ENCODE measurements around the gene CMIP.
A peak's percentile ranks its signal among the peaks of the same experiment; 100 is the strongest.

CMIP gene

DNA sequence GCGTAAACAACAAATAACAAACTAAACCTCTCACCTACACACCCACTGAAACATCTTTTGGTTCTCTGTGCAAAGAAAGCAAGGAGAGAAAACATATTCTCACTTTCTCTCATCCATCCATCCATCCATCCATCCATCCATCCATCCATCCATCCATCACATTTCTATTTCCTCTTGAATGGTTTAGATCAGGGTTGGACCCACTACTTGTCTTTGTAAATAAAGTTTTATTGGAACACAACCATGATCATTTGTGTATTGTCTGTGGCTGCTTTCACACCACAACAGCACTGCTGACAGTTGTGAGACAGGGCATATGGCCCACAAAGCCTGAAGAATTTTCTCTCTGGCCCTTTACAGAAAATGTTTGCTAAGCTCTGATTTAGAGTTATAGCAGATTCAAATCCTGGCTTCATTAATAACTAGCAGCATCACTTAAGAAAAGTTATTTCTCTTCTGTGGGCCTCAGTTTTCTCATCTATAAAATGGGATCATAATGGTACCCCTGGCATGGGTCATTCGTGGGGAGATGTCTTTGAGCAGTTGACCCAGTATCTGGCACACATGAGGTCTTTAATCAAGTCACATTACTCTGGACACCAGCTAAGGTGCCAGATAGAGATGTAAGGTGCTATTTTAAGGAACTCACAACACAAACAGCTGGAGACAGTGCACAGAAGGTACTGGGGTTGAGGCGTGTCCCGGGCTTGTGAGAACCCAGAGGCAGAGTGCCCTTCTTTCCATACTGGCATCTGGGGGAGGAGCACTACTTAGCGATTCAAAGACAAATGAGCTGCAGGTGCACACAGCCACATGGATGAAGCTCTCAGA, 146.3 kb downstream of the CMIP start:
- no peak for DNase-seq

DNA sequence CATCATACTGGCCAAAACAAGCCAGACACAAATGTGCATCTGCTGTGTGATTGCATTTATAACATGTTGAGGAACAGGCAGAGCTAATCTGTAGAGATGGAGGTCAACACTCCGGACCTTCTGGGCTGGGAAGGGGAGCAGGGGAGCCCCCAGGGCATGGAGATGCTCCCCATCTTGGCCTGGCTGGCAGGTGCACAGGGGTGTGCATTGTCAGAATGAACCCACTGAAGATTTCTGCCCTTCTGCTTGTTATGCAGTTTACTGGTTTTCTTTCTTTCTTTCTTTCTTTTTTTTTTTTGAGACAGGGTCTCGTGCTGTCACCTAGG, 146.9 kb downstream of the CMIP start:
- DNase-seq: no peak

DNA sequence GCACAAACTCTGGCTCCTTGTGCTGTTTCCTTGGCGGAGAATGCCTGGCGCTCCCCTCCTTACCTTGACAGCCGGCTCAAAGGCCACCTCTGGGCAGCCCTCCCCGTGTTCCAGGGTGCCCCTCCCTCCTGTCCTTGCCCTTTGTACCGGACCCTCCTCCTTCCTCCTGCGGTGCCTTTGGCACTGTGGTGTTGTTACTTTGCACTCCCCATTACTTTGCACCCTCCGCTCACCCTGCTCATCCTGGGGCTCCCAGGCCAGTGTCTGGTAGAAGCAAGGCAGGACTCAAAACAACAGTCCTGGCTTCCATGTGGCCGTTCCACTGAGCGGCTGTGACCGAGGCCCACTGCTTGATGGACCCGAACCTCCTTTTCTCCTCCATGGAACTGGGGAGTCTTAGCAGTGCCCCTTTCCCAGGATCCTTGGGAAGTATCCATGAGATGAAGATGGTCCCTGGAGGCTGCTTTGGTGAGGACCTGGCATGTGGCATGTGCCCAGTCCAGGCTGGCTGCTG, 147.8 kb downstream of the CMIP start:
- DNase-seq: no peak

DNA sequence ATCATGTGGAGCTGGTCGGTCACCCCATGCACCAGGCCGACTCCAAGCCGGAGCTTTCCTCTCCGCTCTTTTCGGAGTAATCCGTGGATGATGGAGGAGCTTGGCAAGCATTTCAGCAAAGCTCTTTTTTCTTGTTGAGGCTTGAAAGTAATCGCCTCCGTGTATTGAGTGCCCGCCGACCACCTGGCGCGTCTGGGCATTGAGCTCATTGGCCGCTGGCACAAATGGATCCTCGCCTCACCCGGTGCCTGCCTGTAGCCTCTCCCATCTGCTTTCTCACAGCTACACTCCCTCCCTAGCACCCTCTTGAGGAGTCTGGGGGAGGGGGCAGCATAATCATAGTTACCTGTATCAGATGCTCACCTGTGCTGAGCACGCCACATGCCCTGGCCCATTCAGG, 148.9 kb downstream of the CMIP start:
- DNase-seq: no peak

DNA sequence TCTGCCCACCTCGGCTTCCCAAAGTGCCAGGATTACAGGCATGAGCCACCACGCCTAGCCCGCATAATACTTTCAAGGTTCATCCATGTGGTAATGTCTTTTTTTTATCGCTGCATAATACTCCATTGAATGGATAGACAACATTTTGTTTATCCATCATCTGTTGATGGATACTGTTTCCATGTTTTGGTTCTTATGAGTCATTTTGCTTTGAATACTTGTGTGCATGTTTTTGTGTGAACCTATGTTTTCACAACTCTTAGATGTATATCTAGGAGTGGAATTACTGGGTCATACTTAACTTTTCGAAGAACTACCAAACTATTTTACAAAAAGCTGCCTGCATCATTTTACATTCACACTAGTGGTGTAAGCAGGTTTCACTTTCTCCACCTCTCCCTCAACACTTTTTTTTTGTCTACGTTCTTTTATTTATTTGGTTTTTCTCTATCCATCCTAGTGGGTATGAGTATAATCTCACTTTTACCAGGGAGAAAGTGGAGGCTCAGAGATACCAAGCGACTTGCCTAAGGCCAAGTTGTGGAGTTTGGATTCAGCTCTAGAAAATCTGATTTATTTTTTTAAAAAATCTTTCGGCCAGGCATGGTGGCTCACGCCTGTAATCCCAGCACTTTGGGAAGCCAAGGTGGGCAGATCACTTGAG, 151.2 kb downstream of the CMIP start:
- no peak for DNase-seq

DNA sequence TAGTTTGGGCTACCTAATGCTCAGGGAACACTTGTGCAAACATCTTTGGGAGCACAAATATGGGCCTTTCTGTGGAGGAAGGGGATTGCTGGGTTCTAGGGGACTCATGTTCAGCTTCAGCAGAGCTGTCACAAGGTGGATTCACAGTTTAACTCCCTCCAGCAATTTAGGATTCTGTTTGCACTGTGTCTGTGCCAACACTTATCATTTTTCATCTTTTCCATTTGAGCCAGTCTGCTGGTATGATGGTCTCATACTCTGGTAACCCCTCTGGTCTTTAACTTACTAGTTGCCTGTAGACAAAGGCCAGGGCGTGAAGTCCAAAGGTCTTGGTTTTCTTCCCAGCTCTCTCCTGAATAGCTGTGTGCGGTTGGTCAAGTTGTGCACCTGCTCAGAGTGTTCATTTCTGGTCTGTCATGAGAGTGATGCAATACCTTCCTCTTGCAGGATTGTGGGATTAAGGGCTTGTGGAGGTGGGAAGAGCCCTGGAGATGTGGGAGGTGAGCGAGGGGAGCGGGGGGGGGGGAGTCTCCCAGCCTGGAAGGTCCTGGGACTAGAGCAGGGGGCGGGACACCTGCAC, 152.6 kb downstream of the CMIP start:
- DNase-seq: no peak

DNA sequence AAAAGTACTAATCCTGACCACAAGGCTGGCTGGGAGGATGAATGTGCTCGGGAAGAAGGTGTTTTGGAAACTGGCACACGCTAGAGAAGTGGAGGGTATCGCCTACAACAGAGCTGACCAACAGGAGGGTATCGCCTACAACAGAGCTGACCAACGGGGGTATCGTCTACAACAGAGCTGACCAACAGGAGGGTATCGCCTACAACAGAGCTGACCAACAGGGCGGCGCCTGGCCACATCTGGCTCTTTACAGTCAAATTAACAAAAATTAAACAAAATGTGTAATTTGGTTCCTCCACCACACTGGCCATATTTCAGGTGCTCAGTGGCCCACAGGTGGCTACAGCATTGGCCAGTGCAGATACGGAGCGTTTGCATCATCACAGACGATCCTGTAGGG, 153.5 kb downstream of the CMIP start:
- DNase-seq: no peak

DNA sequence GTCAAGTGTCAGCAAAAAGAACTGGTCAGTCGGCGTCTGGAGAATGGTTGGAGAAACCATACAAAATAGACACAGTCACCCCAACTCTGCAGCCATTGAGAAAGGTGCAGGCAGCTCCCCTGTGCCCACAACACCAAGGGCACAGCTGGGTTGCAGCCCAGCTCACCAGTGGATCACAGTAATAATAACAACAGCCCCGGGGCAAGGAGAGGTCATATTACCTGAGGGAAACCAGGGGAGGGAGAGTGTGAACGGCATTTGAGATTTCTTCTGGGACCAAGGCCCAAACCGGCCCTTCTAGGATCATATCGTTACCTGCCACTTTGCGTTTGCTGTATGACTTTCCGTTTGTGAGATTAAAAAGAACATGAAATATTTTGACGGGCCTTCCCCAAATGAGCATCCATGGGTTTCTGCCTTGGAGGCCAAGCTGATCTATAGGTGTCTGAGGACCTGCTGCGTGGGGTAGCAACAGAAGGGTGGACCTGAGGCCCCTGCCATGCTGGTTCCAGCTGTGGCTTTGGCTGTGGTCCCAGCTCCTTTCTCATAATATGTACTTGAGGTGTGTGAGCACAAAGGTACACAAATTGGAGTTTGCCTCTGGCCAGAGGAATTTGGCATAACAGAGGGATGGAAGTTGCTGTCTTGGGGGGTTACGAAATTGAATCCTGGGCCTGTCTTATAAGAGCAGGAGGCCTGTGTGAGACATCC, 154.6 kb downstream of the CMIP start:
- peak; percentile 9 for DNase-seq

DNA sequence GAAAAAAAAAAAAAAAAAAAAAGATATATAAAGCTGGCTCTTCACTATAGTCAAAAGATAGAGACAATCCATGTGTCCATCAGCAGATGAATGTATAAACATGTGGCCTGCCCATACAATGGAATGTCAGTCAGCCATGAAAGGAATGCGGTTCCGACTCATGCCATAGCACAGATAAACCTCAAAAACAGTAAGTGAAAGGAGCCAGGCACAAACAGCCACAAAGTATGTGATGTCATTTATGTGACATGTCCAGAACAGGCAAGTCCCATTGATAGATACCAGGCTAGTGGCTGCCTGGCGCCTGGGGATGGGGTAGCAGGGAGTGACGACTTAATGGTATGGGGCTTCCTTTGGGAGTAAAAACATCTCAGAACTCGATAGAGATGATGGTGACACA, 155.7 kb downstream of the CMIP start:
- DNase-seq: no peak

DNA sequence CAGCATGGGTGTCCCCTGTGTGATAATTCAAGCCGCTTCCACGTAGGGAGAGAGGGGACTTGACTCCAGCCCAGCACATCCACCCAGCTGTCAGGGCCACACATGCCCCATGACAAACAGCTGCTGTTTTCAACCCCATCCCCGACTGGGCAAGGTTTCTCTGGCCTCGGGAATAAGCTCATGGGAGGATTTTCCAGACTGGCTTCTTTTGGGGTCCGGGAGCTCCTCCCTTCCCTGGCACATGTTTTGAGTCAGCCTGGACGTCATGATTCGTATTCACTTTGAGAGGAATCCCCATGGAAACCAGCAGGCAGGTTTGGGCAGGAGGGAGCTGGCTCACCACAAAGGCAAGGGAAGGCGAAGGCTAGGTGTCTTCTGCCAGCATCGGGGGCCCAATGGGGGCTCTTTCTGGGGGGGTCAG, 156.4 kb downstream of the CMIP start:
- no peak for DNase-seq

DNA sequence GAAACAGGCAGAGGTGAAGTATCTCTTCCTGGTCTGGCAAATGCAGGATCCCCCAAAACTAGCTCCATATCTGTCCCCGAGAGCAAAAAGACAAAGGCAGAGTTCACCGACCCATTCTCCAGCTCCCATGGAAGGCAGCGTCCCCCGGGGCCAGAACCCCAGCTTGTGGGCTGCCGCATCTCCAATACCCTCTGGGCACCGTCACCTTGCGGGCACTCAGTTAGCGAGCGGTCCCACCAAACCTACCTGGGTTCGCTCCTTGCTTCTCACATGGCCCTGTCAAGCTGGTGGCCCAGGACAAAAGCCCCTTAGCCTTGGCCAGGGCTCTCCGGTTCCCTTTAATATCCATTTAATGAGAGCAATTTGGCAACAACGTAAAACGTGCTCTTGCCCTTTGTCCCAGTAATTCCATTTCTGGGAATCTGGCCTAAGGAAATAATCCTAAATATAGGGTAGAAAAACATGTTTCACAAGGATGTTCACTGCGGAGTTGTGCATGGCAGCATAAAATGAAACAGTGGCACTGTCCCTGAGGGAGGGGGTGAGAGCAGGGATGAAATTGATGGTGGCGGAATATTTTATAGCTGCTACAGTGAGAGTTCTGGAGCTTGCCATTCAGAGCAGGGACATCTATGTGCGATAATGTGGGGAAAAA, 157.1 kb downstream of the CMIP start:
- DNase-seq: no peak

DNA sequence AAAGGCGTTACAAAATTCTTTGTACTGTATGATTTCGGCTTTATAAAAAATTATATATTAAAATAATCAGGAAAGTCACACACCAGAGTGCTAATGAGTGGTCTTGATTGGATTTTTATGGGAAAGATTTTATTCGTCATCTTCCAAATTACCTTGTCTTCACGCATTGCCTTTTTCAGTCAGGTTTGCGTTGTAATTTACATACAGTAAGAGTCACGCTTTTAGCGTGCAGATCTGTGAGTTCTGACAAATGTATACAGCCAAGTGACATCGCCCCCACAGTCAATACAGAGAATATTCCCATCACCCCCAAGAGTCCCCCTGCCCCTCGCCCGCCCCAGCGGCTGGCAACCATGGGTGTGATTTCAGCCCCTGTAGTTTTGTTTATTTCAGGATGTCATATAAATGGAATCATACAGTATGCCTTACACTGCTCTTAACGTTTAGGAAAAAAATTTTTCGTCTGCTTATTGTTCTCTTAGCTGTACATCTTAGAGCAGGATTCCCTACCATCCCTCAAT, 157.7 kb downstream of the CMIP start:
- DNase-seq: no peak

DNA sequence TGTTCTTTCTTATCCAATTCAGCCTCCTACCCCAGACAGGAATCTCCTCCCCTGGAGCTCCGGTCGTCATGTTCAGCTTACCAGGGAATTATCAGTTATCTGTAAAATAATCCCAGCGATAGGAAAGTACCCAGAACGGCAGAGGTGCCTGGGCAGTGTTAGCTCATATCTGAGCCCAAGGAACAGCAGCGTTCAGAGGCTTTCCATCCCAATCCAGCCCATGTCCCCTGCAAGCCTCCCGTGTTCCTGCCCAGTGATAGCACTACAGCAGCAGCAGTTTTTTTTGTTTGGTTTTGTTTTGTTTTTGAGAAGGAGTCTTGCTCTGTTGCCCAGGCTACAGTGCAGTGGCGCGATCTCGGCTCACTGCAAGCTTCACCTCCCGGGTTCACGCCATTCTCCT, 158.2 kb downstream of the CMIP start:
- DNase-seq: no peak

DNA sequence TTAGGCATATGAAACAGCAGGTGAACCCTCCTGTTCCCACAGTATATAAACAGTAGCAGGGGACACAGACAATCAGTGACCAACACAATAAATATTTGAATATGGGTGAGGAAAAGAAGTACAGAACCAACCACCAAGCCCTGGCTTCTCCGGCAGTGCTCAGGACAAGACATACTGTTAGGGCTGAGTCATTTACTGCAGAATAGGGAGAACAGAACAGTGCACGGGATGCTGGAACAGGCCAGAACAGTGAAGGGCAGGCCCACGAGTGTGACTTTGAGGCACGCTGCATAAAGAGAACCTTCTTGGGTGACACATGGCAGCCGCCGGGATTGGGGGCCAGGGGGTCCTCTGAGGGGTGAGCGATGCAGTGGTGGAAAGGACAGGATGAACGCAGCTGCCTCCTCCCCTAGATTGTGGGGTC, 160.4 kb downstream of the CMIP start:
- no peak for DNase-seq

DNA sequence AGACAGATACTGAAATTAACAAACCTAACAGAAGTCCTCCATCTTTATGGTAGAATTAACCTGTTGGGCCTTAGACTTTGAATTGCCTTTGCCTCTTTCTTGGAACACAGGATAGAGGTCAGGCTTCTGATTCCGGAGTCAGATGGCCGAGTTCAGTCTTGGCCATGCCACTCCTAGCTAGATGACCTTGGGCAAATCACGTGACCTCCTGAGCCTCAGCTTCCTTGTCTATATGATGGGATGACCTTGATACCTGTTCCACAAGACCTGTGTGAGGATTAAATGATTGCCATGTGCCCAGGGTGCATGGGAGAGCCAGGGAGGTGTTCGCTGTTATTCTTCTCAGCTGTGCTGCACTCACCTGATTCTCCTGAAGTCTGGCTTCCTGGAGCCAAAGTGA, 161.4 kb downstream of the CMIP start:
- no peak for DNase-seq

DNA sequence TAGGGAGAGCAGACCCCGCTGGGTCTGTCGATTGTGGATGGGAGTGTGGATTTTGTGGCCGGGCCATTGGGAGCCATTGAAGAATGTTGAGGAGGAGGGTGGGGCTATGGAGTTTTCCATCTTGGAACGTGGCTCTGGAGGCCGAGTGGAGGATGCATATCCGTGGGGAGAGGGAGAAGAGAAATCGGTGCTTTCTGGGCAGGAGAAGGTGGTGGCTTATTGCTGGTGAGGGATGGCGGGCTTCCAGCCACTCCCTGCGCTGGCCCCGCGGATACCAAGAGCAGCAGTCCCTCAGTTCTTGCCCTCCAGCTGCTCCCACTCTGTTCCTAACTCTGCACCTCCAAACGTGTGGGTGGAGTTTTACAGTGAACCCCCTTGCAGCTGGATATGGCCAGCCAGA, 162.4 kb downstream of the CMIP start:
- DNase-seq: no peak

DNA sequence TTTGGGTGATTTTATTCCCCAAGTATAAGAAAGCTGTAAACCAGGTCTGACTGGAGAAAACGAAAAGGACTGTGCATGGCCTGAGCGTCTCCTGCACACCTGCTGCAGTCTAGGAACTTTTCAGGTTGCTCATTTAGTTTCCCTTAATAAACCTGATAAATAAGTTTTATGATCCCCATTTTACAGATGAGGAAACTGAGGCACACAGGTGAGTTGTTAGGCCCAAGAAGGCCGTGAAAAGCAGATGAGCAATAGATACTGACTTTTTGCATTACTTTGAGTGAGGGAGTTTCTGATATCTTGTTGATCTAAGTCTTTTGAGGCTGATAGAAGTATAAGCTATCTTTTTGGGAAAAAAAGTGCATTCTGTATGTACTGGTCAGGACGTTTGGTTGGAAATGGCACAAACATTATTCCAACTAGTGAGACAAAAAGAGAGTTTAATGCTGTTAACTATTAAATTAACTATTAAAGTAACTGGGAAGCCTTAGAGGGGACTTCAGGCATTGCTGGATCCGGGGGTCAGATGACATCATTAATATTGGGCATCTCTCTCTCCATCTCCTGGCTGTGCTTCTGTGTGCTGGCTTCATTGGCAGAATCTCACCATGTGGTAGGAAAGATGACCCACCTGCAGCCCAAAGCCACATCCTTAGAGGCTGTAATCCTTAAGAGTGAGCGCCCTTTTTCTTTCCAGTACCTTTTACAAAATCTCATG, 163.4 kb downstream of the CMIP start:
- DNase-seq: no peak

DNA sequence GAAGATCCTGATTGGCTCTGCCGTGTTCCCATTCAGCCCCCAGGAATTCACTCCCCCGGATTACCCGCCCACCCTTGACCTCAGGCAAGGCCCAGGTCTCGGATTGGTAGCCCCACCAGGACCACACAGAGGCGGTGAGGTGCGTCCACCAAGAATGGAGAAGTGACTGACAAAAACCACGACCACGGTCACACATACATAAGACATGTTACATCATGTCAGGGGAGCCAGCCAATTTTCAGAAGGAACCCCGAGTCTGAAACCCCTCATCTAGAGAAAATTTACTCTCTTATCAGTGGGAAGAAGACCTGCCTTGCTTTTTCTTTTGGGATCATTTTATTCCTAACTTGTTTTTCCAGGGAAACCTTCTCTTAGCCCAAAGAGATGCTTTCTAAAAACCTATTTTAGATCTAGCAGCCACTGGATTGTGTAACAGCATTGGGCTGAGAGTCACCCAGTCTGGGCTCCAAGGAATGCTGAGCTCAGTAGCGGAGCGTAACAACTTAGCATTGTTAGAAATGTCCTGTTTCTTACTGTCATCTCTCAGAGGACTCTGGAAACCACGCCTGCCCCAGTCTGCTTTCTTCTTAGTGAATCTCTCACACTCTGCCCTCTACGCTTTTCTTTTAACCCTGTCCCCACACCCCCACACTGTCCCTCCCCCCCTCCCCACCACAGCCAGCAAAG, 164.1 kb downstream of the CMIP start:
- no peak for DNase-seq

DNA sequence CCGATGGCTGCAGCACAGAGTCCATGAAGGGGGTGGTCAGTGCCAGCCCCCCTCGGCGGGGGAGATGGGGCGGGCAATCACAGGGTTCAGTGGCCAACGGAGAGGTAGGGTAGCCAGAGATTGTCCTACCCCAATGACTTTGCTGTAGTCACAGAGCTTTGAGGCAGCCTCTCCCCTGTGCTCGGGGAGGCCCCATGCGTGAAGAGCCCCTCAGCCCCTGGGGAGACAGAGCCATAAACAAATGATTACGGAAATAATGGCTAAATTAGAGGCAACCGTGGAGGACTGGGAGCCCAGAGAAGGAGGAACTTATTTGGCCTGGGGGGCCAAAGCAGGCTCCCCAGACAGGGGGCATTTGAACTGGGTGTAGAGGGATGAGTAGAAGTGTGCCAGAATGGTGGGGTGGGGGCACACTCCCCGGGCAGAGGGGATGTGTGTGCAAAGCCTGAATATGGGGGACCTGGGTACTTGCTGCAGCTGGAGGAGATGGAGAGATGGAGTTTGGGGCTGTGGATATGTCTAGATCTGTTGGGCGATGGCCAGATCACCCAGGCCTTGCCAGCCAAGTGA, 164.8 kb downstream of the CMIP start:
- no peak for DNase-seq

DNA sequence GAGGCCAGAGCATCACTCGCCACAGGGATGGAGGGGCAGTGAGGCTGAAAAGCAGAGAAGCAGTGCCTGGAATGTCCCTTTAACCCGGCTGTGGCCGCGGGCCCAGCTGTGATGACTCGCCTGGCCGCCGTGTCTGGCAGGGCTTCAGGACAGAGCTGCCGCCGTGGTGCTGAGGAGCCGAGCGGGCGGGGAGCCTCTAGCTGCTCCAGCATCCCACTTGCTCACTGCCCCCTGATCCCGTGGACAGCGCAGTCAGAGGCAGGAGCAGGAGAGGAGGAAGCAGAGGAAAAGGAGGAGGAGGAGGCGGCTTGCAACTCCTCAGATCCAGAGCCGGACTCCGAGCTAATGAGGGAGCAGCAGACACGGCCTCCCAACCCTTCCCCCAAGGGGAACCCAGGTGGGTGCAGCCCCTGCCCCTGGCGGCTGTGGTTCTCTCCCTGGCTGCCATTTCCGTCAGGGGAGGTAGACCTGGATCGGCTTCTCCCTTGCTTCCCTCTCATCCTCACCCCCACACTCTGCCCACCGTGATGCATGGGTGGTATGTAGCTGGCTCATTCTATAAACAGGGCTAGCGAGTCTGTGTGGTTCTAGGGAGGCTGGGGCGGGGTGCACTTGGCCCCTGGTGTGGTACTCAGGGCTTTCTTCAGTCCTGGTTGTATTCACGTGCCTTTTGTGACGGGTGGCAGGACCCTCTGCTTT, 165.7 kb downstream of the CMIP start:
- no peak for DNase-seq

Data from DMS153 (cell line).